ENCODE measurements around the gene CNPY1. TPM values are rescaled to one million over a fixed set of nuclear protein-coding genes. Genes with fewer than 3 reads are reported as not detected.

The CNPY1 gene
- total RNA-seq, 8 experiments from 2014 or later, result 0.17 to 0.46 (median 0.28) TPM; not detected in 5

GRCh38 chr7:155533120-155533826, 13.1 kb downstream of the CNPY1 start:
- WGBS, 10 experiments, result 0 to 3% (median 1%) methylated on average over 2 to 27 of the region's 60 CpGs; no CpG with 5 or more reads in 5 of the 10 experiments
- Histone ChIP-seq H3K27ac (no peak overlapping the region), H3K4me1 (replicated peaks in 1 of 2) (peaks cover 8 to 12% of the 10 kb centered on the region in 2 donors), H3K4me3 (peak overlapping the region in 3 of 5 donors; percentile 3 to 30 (median 19))
- peak in 7 of 8 experiments; percentile 36 to 74 (median 72) for ATAC-seq (replicated peaks in 6 of 8)
- in situ Hi-C loops (cut with MboI; ENCODE audit: low pct_unique_long_range_greater_than_20kb in 2 of 9, low sequenced_read_pairs in 9 of 9, unreplicated experiment in 9 of 9), result no loop called here

GRCh38 chr7:155532792-155533119, 13.6 kb downstream of the CNPY1 start:
- in situ Hi-C loops (cut with MboI; ENCODE audit: low pct_unique_long_range_greater_than_20kb in 2 of 9, low sequenced_read_pairs in 9 of 9, unreplicated experiment in 9 of 9), result no loop called here
- H3K27ac ChIP-seq, result no peak overlapping the region
- ATAC-seq (replicated peaks in 6 of 8), result no peak

GRCh38 chr7:155531681-155532080, 14.7 kb downstream of the CNPY1 start:
- no peak overlapping the region for H3K4me3 ChIP-seq
- peak in 3 of 8 experiments; percentile 15 to 50 (median 40) for ATAC-seq (replicated peaks in 6 of 8)
- in situ Hi-C loops (cut with MboI; ENCODE audit: low pct_unique_long_range_greater_than_20kb in 2 of 9, low sequenced_read_pairs in 9 of 9, unreplicated experiment in 9 of 9), result no loop called here
- H3K27ac ChIP-seq, result no peak overlapping the region
- peaks cover 8 to 12% of the 10 kb centered on the region in 2 donors for H3K4me1 ChIP-seq (replicated peaks in 1 of 2)
- WGBS, 10 experiments, result 7 to 40% (median 22%) methylated on average over 1 to 8 of the region's 9 CpGs; no CpG with 5 or more reads in 1 of the 10 experiments

More at GRCh38 chr7:155532792-155533119, 13.6 kb downstream of the CNPY1 start:
- WGBS, 10 experiments, result 0 to 47% (median 17%) methylated on average over 1 to 13 of the region's 14 CpGs; no CpG with 5 or more reads in 1 of the 10 experiments
- Histone ChIP-seq H3K4me1 (replicated peaks in 1 of 2) (peaks cover 8 to 12% of the 10 kb centered on the region in 2 donors), H3K4me3 (peak overlapping the region in 1 of 5 donors; percentile 30)

- in situ Hi-C loops (cut with MboI; ENCODE audit: low pct_unique_long_range_greater_than_20kb in 2 of 9, low sequenced_read_pairs in 9 of 9, unreplicated experiment in 9 of 9), result no loop called here
- 18 to 75% (median 59%) methylated on average over 1 to 5 of the region's 6 CpGs; no CpG with 5 or more reads in 1 of the 10 experiments for WGBS, 10 experiments
- Histone ChIP-seq H3K4me1 (replicated peaks in 1 of 2) (peaks cover 8 to 12% of the 10 kb centered on the region in 2 donors), H3K4me3 (no peak overlapping the region), H3K27ac (no peak overlapping the region)
- ATAC-seq (replicated peaks in 6 of 8), result no peak
These were observed 15.8 kb downstream of the CNPY1 start for GRCh38 chr7:155530601-155531000.

- ATAC-seq (replicated peaks in 6 of 8), result no peak
- Histone ChIP-seq H3K27ac (no peak overlapping the region), H3K4me3 (no peak overlapping the region), H3K4me1 (replicated peaks in 1 of 2) (peaks cover 8 to 12% of the 10 kb centered on the region in 2 donors)
- in situ Hi-C loops (cut with MboI; ENCODE audit: low pct_unique_long_range_greater_than_20kb in 2 of 9, low sequenced_read_pairs in 9 of 9, unreplicated experiment in 9 of 9), result no loop called here
- 37 to 94% (median 71%) methylated on average over 1 to 11 of the region's 11 CpGs for WGBS, 10 experiments
These were observed 16.5 kb downstream of the CNPY1 start for GRCh38 chr7:155529845-155530244.

DNA sequence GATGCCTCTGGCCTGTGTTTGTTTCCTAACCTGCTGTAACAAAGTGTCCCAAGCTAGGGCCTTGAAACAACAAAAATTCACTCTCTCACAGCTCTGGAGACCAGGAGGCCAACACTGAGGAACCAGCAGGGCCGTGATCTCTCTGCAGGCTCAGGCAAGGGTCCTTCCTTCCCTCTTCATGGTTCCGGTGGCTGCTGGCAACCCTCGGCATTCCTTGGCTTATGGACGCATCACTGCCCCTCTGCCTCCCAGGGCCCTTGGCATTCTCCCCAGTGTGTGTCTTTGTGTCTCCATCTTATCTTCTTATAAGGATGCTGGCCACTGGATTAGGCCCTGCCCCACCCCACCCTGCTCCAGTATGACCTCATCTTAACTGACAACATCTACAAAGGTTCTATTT, 17.0 kb downstream of the CNPY1 start:
- in situ Hi-C loops (cut with MboI; ENCODE audit: low pct_unique_long_range_greater_than_20kb in 2 of 9, low sequenced_read_pairs in 9 of 9, unreplicated experiment in 9 of 9), result no loop called here
- Histone ChIP-seq H3K4me1 (replicated peaks in 1 of 2) (peaks cover 8 to 12% of the 10 kb centered on the region in 2 donors), H3K27ac (no peak overlapping the region), H3K4me3 (no peak overlapping the region)
- WGBS, 10 experiments, result 73 to 100% (median 93%) methylated on average over 1 to 4 of the region's 4 CpGs; no CpG with 5 or more reads in 4 of the 10 experiments
- no peak for ATAC-seq (replicated peaks in 6 of 8)

GRCh38 chr7:155527664-155528063, 18.7 kb downstream of the CNPY1 start:
- Histone ChIP-seq H3K4me1 (replicated peaks in 1 of 2) (peaks cover 0 to under 1% of the 10 kb centered on the region in 2 donors), H3K27ac (no peak overlapping the region), H3K4me3 (no peak overlapping the region)
- in situ Hi-C loops (cut with MboI; ENCODE audit: low pct_unique_long_range_greater_than_20kb in 2 of 9, low sequenced_read_pairs in 9 of 9, unreplicated experiment in 9 of 9), result no loop called here
- no peak for ATAC-seq (replicated peaks in 6 of 8)
- 10 to 88% (median 69%) methylated on average over 1 to 4 of the region's 7 CpGs; no CpG with 5 or more reads in 4 of the 10 experiments for WGBS, 10 experiments

DNA sequence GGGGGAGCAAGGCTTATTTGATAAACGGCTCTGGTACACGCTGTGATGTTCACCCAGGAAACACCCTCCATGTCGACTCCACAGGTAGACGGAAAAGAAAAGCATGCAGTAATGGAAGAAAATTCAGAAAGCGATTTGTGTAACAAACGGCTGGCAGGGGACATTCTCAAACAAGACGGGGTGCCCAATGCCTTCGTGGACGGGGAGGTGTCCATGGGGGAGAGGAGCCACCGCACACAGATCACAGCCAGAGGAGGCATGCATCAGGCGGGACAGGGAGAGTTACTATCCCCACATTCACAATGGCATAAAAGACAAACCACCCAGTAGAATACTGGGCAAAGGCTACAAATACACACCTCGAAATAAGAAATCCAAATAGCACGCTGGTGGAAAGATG, 20.1 kb downstream of the CNPY1 start:
- ATAC-seq (replicated peaks in 6 of 8), result no peak
- WGBS, 10 experiments, result 0 to 74% (median 51%) methylated on average over 2 to 12 of the region's 13 CpGs
- Histone ChIP-seq H3K27ac (no peak overlapping the region), H3K4me3 (no peak overlapping the region), H3K4me1 (replicated peaks in 1 of 2) (no peaks in the 10 kb centered on the region)
- in situ Hi-C loops (cut with MboI; ENCODE audit: low pct_unique_long_range_greater_than_20kb in 2 of 9, low sequenced_read_pairs in 9 of 9, unreplicated experiment in 9 of 9), result no loop called here

- in situ Hi-C loops (cut with MboI; ENCODE audit: low pct_unique_long_range_greater_than_20kb in 2 of 9, low sequenced_read_pairs in 9 of 9, unreplicated experiment in 9 of 9), result no loop called here
- ATAC-seq (replicated peaks in 6 of 8), result no peak
- Histone ChIP-seq H3K4me3 (no peak overlapping the region), H3K27ac (no peak overlapping the region), H3K4me1 (replicated peaks in 1 of 2) (no peaks in the 10 kb centered on the region)
- 20 to 100% (median 66%) methylated on average over 1 to 4 of the region's 11 CpGs; no CpG with 5 or more reads in 2 of the 10 experiments for WGBS, 10 experiments
These were observed 22.3 kb downstream of the CNPY1 start for GRCh38 chr7:155524018-155524556.

- no peaks in the 10 kb centered on the region for H3K4me1 ChIP-seq (replicated peaks in 1 of 2)
- H3K4me3 ChIP-seq, result no peak overlapping the region
- H3K27ac ChIP-seq, result no peak overlapping the region
- no peak for ATAC-seq (replicated peaks in 6 of 8)
- in situ Hi-C loops (cut with MboI; ENCODE audit: low pct_unique_long_range_greater_than_20kb in 2 of 9, low sequenced_read_pairs in 9 of 9, unreplicated experiment in 9 of 9), result no loop called here
- WGBS, 10 experiments, result 0 to 76% (median 46%) methylated on average over 1 to 8 of the region's 16 CpGs; no CpG with 5 or more reads in 5 of the 10 experiments
These were observed 23.1 kb downstream of the CNPY1 start for GRCh38 chr7:155523168-155523675.

DNA sequence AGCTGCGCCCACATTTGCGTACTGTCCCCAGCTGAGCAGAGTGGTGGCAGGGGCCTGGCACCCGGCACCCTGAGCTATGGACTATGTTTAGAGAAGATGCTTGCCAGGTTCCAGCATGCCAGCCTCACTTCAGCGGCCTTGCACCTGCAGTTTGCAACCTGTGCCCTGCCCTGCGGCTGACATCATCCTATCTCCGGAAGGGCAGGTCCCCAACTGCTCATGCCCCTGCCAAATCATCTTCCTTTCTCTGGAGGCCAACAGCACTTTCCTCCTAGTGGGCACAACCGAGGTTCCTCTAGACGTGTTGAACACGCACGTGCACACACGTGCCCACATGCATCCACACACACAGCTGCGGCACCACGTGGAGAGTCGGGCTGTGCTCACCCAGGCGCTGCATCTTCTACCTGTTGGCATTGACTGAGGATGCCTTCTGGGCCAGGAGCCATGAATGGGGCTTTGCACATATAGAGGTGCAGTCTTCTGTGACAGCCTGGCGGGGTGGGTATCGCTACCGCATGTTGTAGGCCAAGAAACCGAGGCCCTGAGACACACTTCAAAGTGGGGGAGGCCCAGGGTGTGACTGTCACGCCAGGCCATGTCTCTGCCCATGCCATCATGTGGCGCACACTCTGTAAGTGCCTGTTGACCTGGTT, 24.5 kb downstream of the CNPY1 start:
- H3K4me1 ChIP-seq (replicated peaks in 1 of 2), result no peaks in the 10 kb centered on the region
- no peak for ATAC-seq (replicated peaks in 6 of 8)

GRCh38 chr7:155521007-155521742, 25.2 kb downstream of the CNPY1 start:
- H3K27ac ChIP-seq, result no peak overlapping the region
- no peak for ATAC-seq (replicated peaks in 6 of 8)
- H3K4me1 ChIP-seq (replicated peaks in 1 of 2), result no peaks in the 10 kb centered on the region
- in situ Hi-C loops (cut with MboI; ENCODE audit: low pct_unique_long_range_greater_than_20kb in 2 of 9, low sequenced_read_pairs in 9 of 9, unreplicated experiment in 9 of 9), result no loop called here
- 25 to 100% (median 64%) methylated on average over 1 to 7 of the region's 14 CpGs; no CpG with 5 or more reads in 2 of the 10 experiments for WGBS, 10 experiments
- no peak overlapping the region for H3K4me3 ChIP-seq

More for the DNA sequence above, 24.5 kb downstream of the CNPY1 start:
- 47 to 100% (median 77%) methylated on average over 1 to 5 of the region's 21 CpGs; no CpG with 5 or more reads in 1 of the 10 experiments for WGBS, 10 experiments
- Histone ChIP-seq H3K27ac (no peak overlapping the region), H3K4me3 (no peak overlapping the region)
- in situ Hi-C loops (cut with MboI; ENCODE audit: low pct_unique_long_range_greater_than_20kb in 2 of 9, low sequenced_read_pairs in 9 of 9, unreplicated experiment in 9 of 9), result no loop called here

Data from motor neuron (in vitro differentiated cells).